Medulla oblongata (tissue), 1 donor: ENCODE data around the gene OR5F1.

Experiments used
- DNase-seq: peaks from one replicate; pipeline ENCODE4 v3.0.0-alpha.2; 2015; ENCODE audit errors: extremely low spot score

The OR5F1 gene

GRCh38 chr11:55994525-55994924 lies at the start of gene OR5F1:
TSS of gene OR5F1 (minus strand) at chr11:55994625. CDS start at chr11:55994625, 0 bp downstream.
- no peak for DNase-seq

GRCh38 chr11:56027354-56027753 lies 32.9 kb upstream of the OR5F1 start, which contains the start of gene OR5AS1:
TSS of gene OR5AS1 (plus strand) at chr11:56027654. CDS start at chr11:56030419, 2,765 bp downstream.
- no peak for DNase-seq

DNA sequence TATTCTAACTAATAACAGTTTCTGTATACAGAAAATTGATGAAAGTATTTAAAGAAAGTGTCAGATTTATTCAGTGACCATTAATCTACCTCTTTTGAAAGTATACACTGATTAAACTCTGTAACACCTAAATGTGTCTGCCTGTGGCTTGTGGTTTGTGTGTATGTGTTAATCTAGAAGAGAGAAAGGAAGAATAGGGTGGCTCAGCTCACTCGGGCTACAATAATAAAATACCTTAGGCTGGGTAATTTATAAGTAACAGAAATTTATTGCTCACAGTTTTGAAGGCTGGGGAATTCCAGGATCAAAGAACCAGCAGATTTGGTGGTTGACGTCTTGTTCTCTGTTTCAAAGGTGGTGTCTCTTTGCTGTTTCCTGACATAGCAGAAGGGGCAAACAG lies 19.4 kb upstream of the OR5F1 start:
- DNase-seq, result no peak

GRCh38 chr11:56010716-56011115 lies 16.3 kb upstream of the OR5F1 start:
- no peak for DNase-seq

DNA sequence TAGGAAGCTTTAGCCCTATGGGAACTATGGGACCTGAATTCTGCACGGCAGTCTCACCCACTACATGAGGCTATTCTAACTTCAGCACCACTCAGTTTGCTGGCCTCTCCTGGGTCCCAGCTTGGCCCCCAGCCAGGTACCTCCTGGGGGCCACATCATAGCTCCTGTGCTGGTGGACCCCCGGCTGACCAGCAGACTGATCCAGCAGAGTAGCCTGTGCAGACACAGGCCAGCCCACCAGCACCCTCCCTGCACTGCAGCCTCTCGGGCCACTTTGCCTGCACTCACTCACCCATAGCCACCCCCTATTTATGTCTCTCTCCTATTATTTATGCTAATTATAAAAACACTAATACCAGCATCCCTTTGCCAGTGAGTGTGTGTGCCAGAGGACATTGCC lies 23.5 kb downstream of the OR5F1 start:
- no peak for DNase-seq

GRCh38 chr11:55969845-55970244 lies 24.6 kb downstream of the OR5F1 start, which contains the start of gene OR10AG1:
TSS of gene OR10AG1 (minus strand) at chr11:55969945. CDS start at chr11:55969907, 38 bp downstream.
- no peak for DNase-seq

- DNase-seq, result no peak
Observed at GRCh38 chr11:55967914-55968313, 26.5 kb downstream of the OR5F1 start.

- DNase-seq, result no peak
Observed at GRCh38 chr11:55966391-55966790, 28.0 kb downstream of the OR5F1 start.

- no peak for DNase-seq
Observed at GRCh38 chr11:55956521-55956920, 37.9 kb downstream of the OR5F1 start.

DNA sequence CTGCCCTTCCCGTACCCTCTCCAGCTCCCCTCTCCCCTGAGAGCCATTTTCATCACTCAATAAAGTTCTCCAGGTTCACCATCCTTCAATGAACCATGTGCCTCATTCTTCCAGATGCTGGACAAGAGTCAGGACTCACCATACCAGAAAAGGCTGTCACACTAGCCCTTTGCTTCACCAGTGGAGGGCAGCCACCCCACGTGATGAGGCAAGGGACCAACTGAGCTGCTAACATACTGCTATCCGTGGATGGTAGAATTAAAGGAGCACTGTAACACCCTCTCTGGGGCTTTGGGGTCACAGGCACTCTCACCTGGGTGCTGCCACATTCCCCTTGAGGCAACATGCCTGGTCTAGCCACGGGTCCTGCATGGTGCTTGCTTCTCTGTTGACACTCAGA lies 45.1 kb downstream of the OR5F1 start:
- DNase-seq, result no peak
